ENCODE data around the gene EIF4H.

DNA sequence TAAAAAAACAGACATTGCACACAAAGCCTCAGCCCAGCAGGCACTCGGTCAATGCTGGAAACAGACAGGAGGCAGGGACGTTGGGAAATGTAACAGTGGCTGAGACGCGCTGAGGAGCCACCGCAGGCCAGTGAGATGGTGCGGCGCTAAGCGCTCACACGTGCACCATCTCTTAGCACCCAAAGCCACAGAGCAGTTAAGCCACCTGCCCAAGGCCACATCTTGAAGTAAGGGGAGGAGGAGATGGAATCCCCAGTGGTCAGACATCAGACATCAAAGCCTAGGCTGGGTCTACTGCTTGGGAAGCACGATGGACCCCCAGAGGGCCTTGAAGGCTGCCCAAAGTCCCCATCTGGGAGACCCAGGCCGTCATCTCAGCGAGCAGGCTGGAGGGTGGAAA, 51.2 kb downstream of the EIF4H start:
- TF ChIP-seq EZH2 (IDR thresholded peaks at IDR 0.05; ENCODE audit: insufficient read depth, low read length): no peak
- no peak for TF ChIP-seq CTCF (IDR thresholded peaks at IDR 0.05; ENCODE audit: insufficient read depth, low read depth, low read length)
